Fibroblast of mammary gland (primary cell): ENCODE measurements around the gene NVL.

ENCODE experiments used
- DNase-seq: peaks from one replicate; pipeline ENCODE4 v3.0.0-alpha.2; 2010; ENCODE audit warnings: low read depth
- H3K4me3 ChIP-seq: 2 replicates; pipeline ENCODE4 v1.5.1; 2011; ENCODE audit warnings: low read depth, mild to moderate bottlenecking, low read length, moderate library complexity; ENCODE audit not compliant: control insufficient read depth
- CTCF ChIP-seq: conservative IDR thresholded peaks from 2 replicates; pipeline ENCODE4 v1.5.1; 2011; ENCODE audit warnings: low read depth, low read length, inconsistent platforms; ENCODE audit not compliant: control insufficient read depth, insufficient read depth

The NVL gene

GRCh38 chr1:224329842-224330753 is at the start of gene NVL:
TSS of gene NVL (minus strand) at chr1:224330172. CDS start at chr1:224330127, 45 bp downstream.
- H3K4me3 ChIP-seq = peak within 1 kb of the TSS; percentile 84
- no peak for TF ChIP-seq CTCF
- DNase-seq = peak; percentile 88

GRCh38 chr1:224378855-224379631 is 49.1 kb upstream of the NVL start:
- TF ChIP-seq CTCF = no peak
- DNase-seq = no peak
- no peak overlapping the region for H3K4me3 ChIP-seq

DNA sequence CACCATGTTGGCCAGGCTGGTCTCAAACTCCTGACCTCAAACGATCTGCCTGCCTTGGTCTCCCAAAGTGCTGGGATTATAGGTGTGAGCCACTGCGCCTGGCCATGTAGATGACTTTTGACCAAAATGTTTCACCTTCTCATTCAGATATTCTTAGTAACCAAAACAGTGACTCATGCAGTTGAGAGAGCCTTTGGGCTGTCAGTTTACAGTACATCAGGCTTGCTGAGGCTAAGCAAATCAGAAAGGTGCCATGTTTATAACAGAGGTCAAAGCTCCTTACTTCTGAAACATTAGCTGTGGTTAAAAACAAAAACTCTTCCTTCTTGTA is 47.7 kb upstream of the NVL start:
- TF ChIP-seq CTCF = no peak
- DNase-seq = peak; percentile 63

DNA sequence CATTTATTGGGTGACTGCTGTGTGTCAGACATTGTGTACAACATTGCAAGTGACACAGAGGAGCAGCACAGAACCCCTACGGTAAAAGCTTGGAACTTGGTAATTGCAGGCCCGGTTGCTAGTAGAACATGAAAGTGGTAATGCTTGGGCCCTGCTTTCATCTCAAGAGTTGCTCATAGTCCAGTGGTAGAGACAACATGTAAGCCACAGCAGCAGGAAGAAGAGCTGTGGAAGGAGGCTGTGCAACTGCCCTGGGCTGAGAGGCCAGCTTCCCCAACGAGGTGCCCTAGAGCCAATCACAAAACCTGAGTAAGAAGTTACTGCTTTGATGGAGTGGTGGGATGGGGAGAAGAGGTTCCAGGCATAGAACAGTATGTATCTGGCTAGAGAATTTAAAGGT is 45.1 kb upstream of the NVL start:
- no peak overlapping the region for H3K4me3 ChIP-seq
- TF ChIP-seq CTCF = no peak
- DNase-seq = no peak

More for the DNA sequence above, 47.7 kb upstream of the NVL start:
- H3K4me3 ChIP-seq = no peak overlapping the region

DNA sequence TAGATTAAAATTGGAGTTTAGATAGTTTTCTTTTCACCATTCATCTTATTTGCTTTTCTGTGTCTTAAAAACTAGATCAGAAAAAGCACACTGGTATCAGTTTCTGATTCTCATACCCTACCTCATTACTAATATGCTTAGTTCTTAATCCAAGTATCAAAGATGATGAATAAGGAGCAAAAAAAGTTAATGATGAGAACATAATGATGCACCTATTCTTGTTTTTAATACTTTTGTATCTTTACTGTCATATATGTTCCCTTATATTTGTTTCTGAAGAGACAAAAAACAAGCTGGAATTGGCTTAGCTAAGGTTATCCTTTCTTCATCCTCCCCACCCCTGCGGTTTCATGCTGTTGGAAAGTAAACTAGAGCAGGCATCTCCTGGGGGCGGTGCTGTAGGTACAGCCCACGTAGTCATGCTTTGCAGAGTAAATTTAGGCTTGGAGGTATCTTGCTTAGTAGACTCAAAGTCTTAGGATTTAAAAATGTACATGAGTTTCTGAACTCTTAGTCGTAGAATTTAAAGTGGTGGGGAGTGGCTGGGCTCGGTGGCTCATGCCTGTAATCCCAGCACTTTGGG is 43.1 kb upstream of the NVL start:
- no peak for TF ChIP-seq CTCF
- H3K4me3 ChIP-seq = no peak overlapping the region
- no peak for DNase-seq

DNA sequence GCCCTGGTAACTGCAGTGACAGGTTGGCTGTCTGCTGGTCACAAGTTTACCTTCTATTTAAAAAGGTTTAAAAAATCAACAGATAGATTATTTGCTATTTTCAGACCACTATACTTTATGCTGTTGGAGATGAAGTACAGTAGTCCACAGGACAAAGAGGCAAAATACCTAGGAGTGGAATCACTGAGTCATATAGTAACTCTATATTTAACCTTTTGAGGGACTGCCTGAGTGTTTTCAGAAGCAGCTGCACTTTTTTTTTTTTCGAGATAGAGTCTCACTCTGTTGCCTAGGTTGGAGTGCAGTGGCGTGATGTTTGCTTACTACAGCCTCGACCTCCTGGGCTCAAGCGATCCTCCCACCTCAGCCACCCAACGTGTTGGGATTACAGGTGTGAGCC is 38.4 kb upstream of the NVL start:
- no peak for TF ChIP-seq CTCF
- H3K4me3 ChIP-seq = no peak overlapping the region
- no peak for DNase-seq
